OCI-LY1 (cell line): Measurements from ENCODE around the gene LMO2.

Experiments
- CTCF ChIP-seq: fragments of 200-600 bp; sonication (generic), shearing (Covaris generic); IDR thresholded peaks from 2 replicates; pipeline ENCODE4 v1.5.1; 2017; ENCODE audit warnings: mild to moderate bottlenecking, antibody characterized with exemption, low read length, moderate library complexity, mixed read lengths
- EZH2 ChIP-seq: fragments of 200-600 bp; sonication (generic), shearing (Covaris generic); IDR thresholded peaks from 2 replicates; pipeline ENCODE4 v1.8.0; 2017; ENCODE audit warnings: borderline replicate concordance, mixed run types, mild to moderate bottlenecking, antibody characterized with exemption, low read length, moderate library complexity, mixed read lengths

DNA sequence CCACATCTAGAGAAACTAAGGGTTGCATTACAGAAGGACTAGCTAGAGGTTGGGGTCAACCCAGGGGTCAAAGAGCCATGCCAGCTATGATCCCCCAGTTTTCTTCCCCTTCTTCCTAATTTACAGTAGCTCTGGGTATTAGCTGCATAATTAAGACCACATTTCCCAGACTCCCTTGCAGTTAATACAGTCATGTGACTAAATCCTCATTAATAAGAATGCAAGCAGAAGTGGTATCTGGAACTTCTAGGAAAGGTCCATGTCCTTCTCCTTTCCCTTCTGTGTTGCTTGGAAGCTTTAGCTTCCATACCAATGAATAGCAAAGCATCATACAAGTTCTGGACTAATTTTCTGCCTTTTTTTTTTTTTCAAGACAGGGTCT lies 19.1 kb upstream of the LMO2 start:
- TF ChIP-seq CTCF: no peak
- no peak for TF ChIP-seq EZH2
